H1 (cell line): Measurements from ENCODE around the gene SIKE1. TPM values are rescaled to one million over a fixed set of nuclear protein-coding genes. Genes with fewer than 3 reads are reported as not detected.

ENCODE experiments used
- BACH1 ChIP-seq: IDR thresholded peaks from 2 replicates; pipeline ENCODE4 v1.6.1; 2012; ENCODE audit warnings: low read length, improper control_type of control experiment
- CBX5 ChIP-seq: fragments of 300-800, 300-1000 bp; sonication (generic); IDR thresholded peaks from 2 replicates; pipeline ENCODE4 v1.7.1; 2016; ENCODE audit warnings: antibody characterized with exemption, low read length, low read depth
- CEBPB ChIP-seq: IDR thresholded peaks from 2 replicates; pipeline ENCODE4 v1.6.1; 2012; ENCODE audit warnings: low read depth, low read length
- EP300 ChIP-seq, 2 experiments: IDR thresholded peaks; 1 replicate in 1 of 2; 2 replicates in 1 of 2; pipeline ENCODE4 v1.6.1; 2011 to 2012; ENCODE audit warnings: low read depth in 2 of 2, low read length in 2 of 2, mild to moderate bottlenecking in 2 of 2, borderline replicate concordance in 1 of 2, inconsistent platforms in 1 of 2, moderate library complexity in 1 of 2
- EZH2 ChIP-seq: fragments of 200-600 bp; sonication (generic); IDR thresholded peaks from 2 replicates; pipeline ENCODE4 v1.7.1; 2012; ENCODE audit warnings: low read depth, mild to moderate bottlenecking, moderate library complexity, low read length, inconsistent platforms; ENCODE audit not compliant: severe bottlenecking
- FOSL1 ChIP-seq: IDR thresholded peaks from 2 replicates; pipeline ENCODE4 v1.6.1; 2011; ENCODE audit warnings: mild to moderate bottlenecking, low read depth, low read length, moderate library complexity; ENCODE audit not compliant: insufficient read depth
- HDAC6 ChIP-seq: IDR thresholded peaks from one replicate; pipeline ENCODE4 v1.7.1; 2012; ENCODE audit warnings: low read depth, mild to moderate bottlenecking, inconsistent platforms, low read length, moderate library complexity
- KDM1A ChIP-seq: fragments of 200-600, 300-600 bp; sonication (generic); IDR thresholded peaks from 2 replicates; pipeline ENCODE4 v1.7.1; 2016; ENCODE audit warnings: mild to moderate bottlenecking, low read length, borderline replicate concordance
- KDM4A ChIP-seq: IDR thresholded peaks from one replicate; pipeline ENCODE4 v1.7.1; 2012; ENCODE audit warnings: low read depth, mild to moderate bottlenecking, moderate library complexity, low read length, inconsistent platforms; ENCODE audit not compliant: severe bottlenecking
- MAFK ChIP-seq: IDR thresholded peaks from 2 replicates; pipeline ENCODE4 v1.6.1; 2012; ENCODE audit warnings: low read depth, mild to moderate bottlenecking, improper control_type of control experiment, low read length
- RNF2 ChIP-seq: fragments of 200-900, 300-1000 bp; sonication (generic); IDR thresholded peaks from 2 replicates; pipeline ENCODE4 v1.7.1; 2016; ENCODE audit warnings: borderline replicate concordance, low read depth, mild to moderate bottlenecking, antibody characterized with exemption, low read length; ENCODE audit not compliant: poor library complexity, severe bottlenecking; ENCODE audit errors: missing control alignments
- SP4 ChIP-seq: IDR thresholded peaks from 2 replicates; pipeline ENCODE4 v1.6.1; 2012; ENCODE audit warnings: low read length, inconsistent platforms
- ZNF274 ChIP-seq: IDR thresholded peaks from 2 replicates; pipeline ENCODE4 v1.7.0; 2012; ENCODE audit warnings: low read length, borderline replicate concordance; ENCODE audit errors: extremely low read depth
- polyA plus RNA-seq, 7 experiments: library from polyadenylated mRNA; depleted of rRNA in 3 of 7; stranded (reverse) in 5 of 7; unstranded in 2 of 7; fragments of >200 nt in 5 of 7; fragments of 200-250 nt in 2 of 7; gene quantifications; 1 replicate in 5 of 7; 2 replicates in 1 of 7; 4 replicates in 1 of 7; pipeline versions ENCODE4 v1.2.1 to v1.2.3, GENCODE V29; 2011 to 2013; ENCODE audit warnings: missing spikeins in 2 of 7, mixed read lengths in 2 of 7
- total RNA-seq: library from RNA; stranded (reverse); fragmentation: NEBNext Ultra II Directional; extraction: Animal tissue kit (Norgen Biotek cat#: 25700); gene quantifications from 2 replicates; pipeline ENCODE4 v1.2.1, GENCODE V29; 2021

The SIKE1 gene
- total and polyA plus RNA-seq, 2 of the 8 experiments (the other 6 are each of a cell fraction or from before 2014, with no cell fraction given) = 20.5 to 79.9 TPM

DNA sequence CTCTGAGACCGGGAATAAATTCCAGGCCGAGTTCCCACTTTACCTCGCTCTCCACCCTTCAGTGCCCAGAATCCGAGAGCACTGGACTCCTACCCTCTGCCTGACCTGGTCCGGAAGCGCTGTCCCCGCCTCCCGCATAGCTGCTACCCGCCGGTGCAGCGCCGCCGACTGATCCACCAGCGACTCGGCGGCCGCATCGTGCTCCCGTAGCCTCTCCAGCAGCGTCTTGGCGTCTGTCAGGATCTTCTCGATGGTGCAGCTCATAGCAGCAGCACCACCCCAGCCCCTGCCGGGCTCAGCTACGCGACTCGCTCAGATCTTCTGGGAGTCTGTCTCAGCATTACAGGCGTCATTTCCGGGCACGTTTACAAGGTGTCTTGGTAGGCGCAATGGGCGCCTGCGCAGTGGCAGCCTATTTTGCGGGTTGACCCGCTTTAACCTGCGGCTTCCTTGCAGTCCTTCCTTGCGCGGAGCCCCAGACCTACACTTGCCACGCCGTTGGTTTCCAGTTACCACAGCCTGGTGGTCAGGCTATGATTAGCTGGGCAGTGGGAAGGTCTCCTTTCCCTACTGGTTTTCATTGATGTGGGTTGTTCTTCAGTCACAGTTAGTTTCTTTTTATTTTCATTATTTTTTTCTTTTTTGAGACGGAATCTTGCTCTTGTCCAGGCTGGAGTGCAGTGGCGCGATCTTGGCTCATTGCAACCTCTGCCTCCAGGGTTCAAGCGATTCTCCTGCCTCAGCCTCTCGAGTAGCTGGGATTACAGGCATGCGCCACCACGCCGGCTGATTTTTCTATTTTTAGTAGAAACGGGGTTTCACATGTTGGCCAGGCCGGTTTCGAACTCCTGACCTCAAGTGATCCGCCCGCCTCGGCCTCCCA lies at the start of gene SIKE1 (continued):
- TF ChIP-seq HDAC6 (no peak), ZNF274 (no peak), CEBPB (no peak), EZH2 (no peak), CBX5 (no peak), SP4 (no peak), KDM1A (no peak), MAFK (no peak), KDM4A (peak; percentile 62), EP300 (IDR thresholded peaks at IDR 0.05; ENCODE audit: borderline replicate concordance in 1 of 2, low read depth in 2 of 2, low read length in 2 of 2) (no peak), RNF2 (no peak), FOSL1 (no peak), BACH1 (no peak)
- TF ChIP-seq, all 59 proteins: peak for 17
